Activated naive CD8-positive, alpha-beta T cell treated with anti-CD3 and anti-CD28 coated beads, Interleukin-2, amount 50 U/mL, for 24 hours (primary cell): ENCODE data around the gene PIN1.

Experiments used
- ATAC-seq: fragments of 150-1000 bp; cut with Tn5 transposase; one replicate; pipeline ENCODE4 v1.10.0; 2021
- DNase-seq: peaks from one replicate; pipeline ENCODE4 v3.0.0; 2021
- H3K27ac Mint-ChIP-seq: one replicate; pipeline ENCODE4 v1.8.0; 2021; ENCODE audit warnings: mild to moderate bottlenecking, mixed read lengths
- H3K27me3 Mint-ChIP-seq: one replicate; pipeline ENCODE4 v1.8.0; 2021; ENCODE audit warnings: mixed read lengths
- H3K36me3 Mint-ChIP-seq: one replicate; pipeline ENCODE4 v1.8.0; 2021; ENCODE audit warnings: low read depth, mixed read lengths
- H3K4me1 Mint-ChIP-seq: one replicate; pipeline ENCODE4 v1.8.0; 2021; ENCODE audit warnings: mixed read lengths
- H3K4me3 Mint-ChIP-seq: one replicate; pipeline ENCODE4 v1.8.0; 2021; ENCODE audit warnings: mild to moderate bottlenecking, moderate library complexity, mixed read lengths
- H3K9me3 Mint-ChIP-seq: one replicate; pipeline ENCODE4 v1.8.0; 2021; ENCODE audit warnings: mixed read lengths

Gene PIN1

GRCh38 chr19:9857920-9858746, 23.0 kb downstream of the PIN1 start:
- H3K9me3 Mint-ChIP-seq, result no peaks in the 10 kb centered on the region
- H3K36me3 Mint-ChIP-seq, result no peaks in the 10 kb centered on the region
- ATAC-seq (peak; percentile 75), DNase-seq (no peak)
- no peaks in the 10 kb centered on the region for H3K27me3 Mint-ChIP-seq
- peak overlapping the region; percentile 66 for H3K27ac Mint-ChIP-seq
- peak overlapping the region; percentile 58 for H3K4me3 Mint-ChIP-seq
- H3K4me1 Mint-ChIP-seq, result peaks cover 55% of the 10 kb centered on the region

- Mint-ChIP-seq H3K4me3 (no peak overlapping the region), H3K36me3 (no peaks in the 10 kb centered on the region), H3K27ac (no peak overlapping the region), H3K4me1 (peaks cover 61% of the 10 kb centered on the region), H3K27me3 (no peaks in the 10 kb centered on the region), H3K9me3 (no peaks in the 10 kb centered on the region)
- DNase-seq, result no peak
- no peak for ATAC-seq
Measured at GRCh38 chr19:9858766-9859165, 23.6 kb downstream of the PIN1 start.

- Mint-ChIP-seq H3K27ac (no peak overlapping the region), H3K9me3 (no peaks in the 10 kb centered on the region), H3K4me3 (no peak overlapping the region), H3K36me3 (no peaks in the 10 kb centered on the region), H3K4me1 (peaks cover 64% of the 10 kb centered on the region), H3K27me3 (no peaks in the 10 kb centered on the region)
- DNase-seq (no peak), ATAC-seq (no peak)
Measured at GRCh38 chr19:9860407-9860806, 25.3 kb downstream of the PIN1 start.

- no peaks in the 10 kb centered on the region for H3K27me3 Mint-ChIP-seq
- peaks cover 69% of the 10 kb centered on the region for H3K4me1 Mint-ChIP-seq
- H3K27ac Mint-ChIP-seq, result no peak overlapping the region
- DNase-seq, result no peak
- H3K9me3 Mint-ChIP-seq, result no peaks in the 10 kb centered on the region
- H3K36me3 Mint-ChIP-seq, result no peaks in the 10 kb centered on the region
- ATAC-seq, result no peak
- H3K4me3 Mint-ChIP-seq, result no peak overlapping the region
Measured at GRCh38 chr19:9861503-9861902, 26.4 kb downstream of the PIN1 start.

- Mint-ChIP-seq H3K4me3 (peak overlapping the region; percentile 67), H3K27ac (peak overlapping the region; percentile 78), H3K36me3 (no peaks in the 10 kb centered on the region), H3K27me3 (no peaks in the 10 kb centered on the region), H3K9me3 (no peaks in the 10 kb centered on the region), H3K4me1 (peaks cover 56% of the 10 kb centered on the region)
- ATAC-seq (no peak), DNase-seq (no peak)
Measured at GRCh38 chr19:9862938-9863337, 27.8 kb downstream of the PIN1 start.

GRCh38 chr19:9863759-9864158, 28.6 kb downstream of the PIN1 start:
- H3K27me3 Mint-ChIP-seq, result no peaks in the 10 kb centered on the region
- H3K27ac Mint-ChIP-seq, result no peak overlapping the region
- no peaks in the 10 kb centered on the region for H3K9me3 Mint-ChIP-seq
- no peak for DNase-seq
- H3K4me3 Mint-ChIP-seq, result peak overlapping the region; percentile 67
- H3K36me3 Mint-ChIP-seq, result no peaks in the 10 kb centered on the region
- H3K4me1 Mint-ChIP-seq, result peaks cover 48% of the 10 kb centered on the region
- ATAC-seq, result peak; percentile 70

GRCh38 chr19:9865732-9866501, 30.8 kb downstream of the PIN1 start:
- Mint-ChIP-seq H3K36me3 (no peaks in the 10 kb centered on the region), H3K4me3 (no peak overlapping the region), H3K27me3 (no peaks in the 10 kb centered on the region), H3K27ac (no peak overlapping the region), H3K9me3 (no peaks in the 10 kb centered on the region), H3K4me1 (peaks cover 34% of the 10 kb centered on the region)
- DNase-seq, result no peak
- no peak for ATAC-seq

GRCh38 chr19:9868983-9869617, 34.0 kb downstream of the PIN1 start:
- Mint-ChIP-seq H3K27me3 (no peaks in the 10 kb centered on the region), H3K4me1 (peaks cover 12% of the 10 kb centered on the region), H3K4me3 (no peak overlapping the region), H3K36me3 (no peaks in the 10 kb centered on the region), H3K9me3 (no peaks in the 10 kb centered on the region), H3K27ac (no peak overlapping the region)
- no peak for DNase-seq
- ATAC-seq, result no peak

GRCh38 chr19:9871626-9872338, 36.7 kb downstream of the PIN1 start:
- H3K27ac Mint-ChIP-seq, result no peak overlapping the region
- no peaks in the 10 kb centered on the region for H3K9me3 Mint-ChIP-seq
- H3K4me3 Mint-ChIP-seq, result no peak overlapping the region
- ATAC-seq (no peak), DNase-seq (no peak)
- peaks cover under 1% of the 10 kb centered on the region for H3K4me1 Mint-ChIP-seq
- H3K27me3 Mint-ChIP-seq, result no peaks in the 10 kb centered on the region
- no peaks in the 10 kb centered on the region for H3K36me3 Mint-ChIP-seq

- Mint-ChIP-seq H3K27me3 (no peaks in the 10 kb centered on the region), H3K27ac (no peak overlapping the region), H3K36me3 (no peaks in the 10 kb centered on the region), H3K9me3 (no peaks in the 10 kb centered on the region), H3K4me3 (no peak overlapping the region), H3K4me1 (no peaks in the 10 kb centered on the region)
- DNase-seq, result no peak
- ATAC-seq, result no peak
Measured at GRCh38 chr19:9872618-9873242, 37.6 kb downstream of the PIN1 start.

- H3K27ac Mint-ChIP-seq, result no peak overlapping the region
- H3K9me3 Mint-ChIP-seq, result no peaks in the 10 kb centered on the region
- H3K27me3 Mint-ChIP-seq, result no peaks in the 10 kb centered on the region
- H3K4me3 Mint-ChIP-seq, result no peak overlapping the region
- H3K36me3 Mint-ChIP-seq, result no peaks in the 10 kb centered on the region
- ATAC-seq (no peak), DNase-seq (no peak)
- no peaks in the 10 kb centered on the region for H3K4me1 Mint-ChIP-seq
Measured at GRCh38 chr19:9875031-9875627, 40.0 kb downstream of the PIN1 start.

GRCh38 chr19:9875796-9876195, 40.7 kb downstream of the PIN1 start:
- H3K27me3 Mint-ChIP-seq, result no peaks in the 10 kb centered on the region
- H3K9me3 Mint-ChIP-seq, result no peaks in the 10 kb centered on the region
- no peak overlapping the region for H3K4me3 Mint-ChIP-seq
- ATAC-seq (no peak), DNase-seq (no peak)
- H3K36me3 Mint-ChIP-seq, result no peaks in the 10 kb centered on the region
- no peaks in the 10 kb centered on the region for H3K4me1 Mint-ChIP-seq
- no peak overlapping the region for H3K27ac Mint-ChIP-seq

- Mint-ChIP-seq H3K4me3 (no peak overlapping the region), H3K4me1 (no peaks in the 10 kb centered on the region), H3K27me3 (no peaks in the 10 kb centered on the region), H3K9me3 (no peaks in the 10 kb centered on the region), H3K27ac (no peak overlapping the region), H3K36me3 (no peaks in the 10 kb centered on the region)
- ATAC-seq (no peak), DNase-seq (no peak)
Measured at GRCh38 chr19:9877780-9878510, 42.8 kb downstream of the PIN1 start.
